Choroid plexus epithelial cell (primary cell): ENCODE measurements around the gene NPLOC4.

Source experiments
- DNase-seq: peaks from one replicate; pipeline ENCODE4 v3.0.0-alpha.2; 2010; ENCODE audit warnings: low read depth
- H3K4me3 ChIP-seq: 2 replicates; pipeline ENCODE4 v1.5.1; 2011; ENCODE audit warnings: low read depth, mild to moderate bottlenecking, control low read depth, low read length, moderate library complexity
- CTCF ChIP-seq: conservative IDR thresholded peaks from 2 replicates; pipeline ENCODE4 v1.5.1; 2011; ENCODE audit warnings: low read depth, mild to moderate bottlenecking, control low read depth, inconsistent platforms, low read length, moderate library complexity

Gene NPLOC4

GRCh38 chr17:81518113-81518784 lies 118.7 kb downstream of the NPLOC4 start:
- TF ChIP-seq CTCF, result no peak
- DNase-seq, result no peak
- H3K4me3 ChIP-seq, result peak overlapping the region; percentile 35

GRCh38 chr17:81517339-81518112 lies 119.4 kb downstream of the NPLOC4 start:
- TF ChIP-seq CTCF, result no peak
- DNase-seq, result no peak

GRCh38 chr17:81517009-81517338 lies 119.9 kb downstream of the NPLOC4 start:
- H3K4me3 ChIP-seq, result no peak overlapping the region
- DNase-seq, result no peak
- TF ChIP-seq CTCF, result no peak

More at GRCh38 chr17:81517339-81518112, 119.4 kb downstream of the NPLOC4 start:
- H3K4me3 ChIP-seq, result no peak overlapping the region

- no peak for DNase-seq
- no peak for TF ChIP-seq CTCF
- H3K4me3 ChIP-seq, result peak overlapping the region; percentile 76
Measured at GRCh38 chr17:81516439-81516838, 120.5 kb downstream of the NPLOC4 start.

- no peak for DNase-seq
- H3K4me3 ChIP-seq, result peak overlapping the region; percentile 76
- TF ChIP-seq CTCF, result no peak
Measured at GRCh38 chr17:81515530-81516041, 121.3 kb downstream of the NPLOC4 start.

- TF ChIP-seq CTCF, result no peak
- peak; percentile 85 for DNase-seq
Measured at GRCh38 chr17:81514739-81515529, 122.0 kb downstream of the NPLOC4 start.

More at GRCh38 chr17:81514739-81515529, 122.0 kb downstream of the NPLOC4 start:
- H3K4me3 ChIP-seq, result peak overlapping the region; percentile 76
